Left colon (tissue), 2 donors: ENCODE measurements around the gene STAG2. TPM values are rescaled to one million over a fixed set of nuclear protein-coding genes. Genes with fewer than 3 reads are reported as not detected.
"Not testable (repeated sequence)": the region's sequence is repeated elsewhere in the genome, so short reads cannot be mapped to it uniquely, and the experiment has no call there.

Experiments
- ATAC-seq: fragments of 200-7000 bp; cut with Tn5 transposase; one replicate; pipeline ENCODE4 v1.9.1; 2020; ENCODE audit warnings: mild to moderate bottlenecking, moderate library complexity
- DNase-seq, 2 donors: peaks; one replicate each; pipeline ENCODE4 v3.0.0-alpha.2; 2020
- intact Hi-C, 2 donors: fragments of 100-400 bp; cut with DNase I in 1 of 2; cut with micrococcal nuclease in 1 of 2; formaldehyde crosslinking; loops; one replicate each; pipeline versions ENCODE4 v1.11.2 to v1.14.0; 2022; cut with DNase I, micrococcal nuclease
- total RNA-seq, 2 donors: library from RNA; stranded (reverse); fragmentation: NEBNext Ultra II Directional; extraction: Animal tissue kit (Norgen Biotek cat#: 25700); gene quantifications; one replicate each; pipeline ENCODE4 v1.2.1, GENCODE V29; 2021
- donor health status: DM: no; HTN: no; CAD: no.
- donor health status: DM: yes; HTN: yes; CAD: no.

The STAG2 gene
- total RNA-seq, 2 donors from 2014 or later: 58.8 to 66.8 TPM

DNA sequence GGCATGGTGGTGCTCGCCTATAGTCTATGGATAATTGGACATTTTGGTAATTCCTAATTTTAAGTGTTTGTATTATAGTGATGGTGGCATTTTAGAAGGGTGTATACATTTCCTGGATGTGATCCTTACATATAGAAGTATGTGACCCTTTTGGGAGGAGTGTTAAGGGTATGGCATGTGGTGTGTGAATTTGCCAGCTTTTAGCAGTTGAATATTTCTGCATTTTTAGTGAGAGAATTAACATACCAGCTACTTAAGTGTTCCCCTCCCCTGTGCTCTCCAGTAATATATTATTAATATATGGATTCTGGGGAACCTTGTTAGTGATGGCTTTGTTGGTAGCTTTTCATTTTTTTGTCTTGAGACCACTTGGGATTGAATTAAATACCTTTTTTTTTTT is 55.3 kb downstream of the STAG2 start:
- no peak for ATAC-seq
- DNase-seq: no peak
- intact Hi-C loops: no loop called here

DNA sequence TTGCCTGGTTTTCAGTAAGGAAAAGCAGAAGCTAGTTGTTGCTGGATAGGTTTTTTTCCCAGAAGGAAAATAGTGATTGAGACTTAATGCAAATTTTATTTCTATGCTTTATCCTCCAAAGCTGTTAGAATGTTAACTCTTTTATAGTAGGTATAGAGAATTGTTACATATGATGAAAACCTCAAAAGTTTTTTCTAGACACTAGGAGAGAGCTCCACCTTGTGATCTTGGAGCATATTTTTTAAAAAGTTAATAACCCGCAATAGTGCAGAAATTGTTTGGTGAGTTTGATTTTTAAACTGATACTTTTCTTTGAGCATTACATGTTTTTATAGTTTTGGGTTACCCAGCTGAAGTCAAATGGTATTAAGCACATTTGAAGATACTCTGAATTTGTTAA is 56.5 kb downstream of the STAG2 start:
- intact Hi-C loops: no loop called here
- DNase-seq: no peak

DNA sequence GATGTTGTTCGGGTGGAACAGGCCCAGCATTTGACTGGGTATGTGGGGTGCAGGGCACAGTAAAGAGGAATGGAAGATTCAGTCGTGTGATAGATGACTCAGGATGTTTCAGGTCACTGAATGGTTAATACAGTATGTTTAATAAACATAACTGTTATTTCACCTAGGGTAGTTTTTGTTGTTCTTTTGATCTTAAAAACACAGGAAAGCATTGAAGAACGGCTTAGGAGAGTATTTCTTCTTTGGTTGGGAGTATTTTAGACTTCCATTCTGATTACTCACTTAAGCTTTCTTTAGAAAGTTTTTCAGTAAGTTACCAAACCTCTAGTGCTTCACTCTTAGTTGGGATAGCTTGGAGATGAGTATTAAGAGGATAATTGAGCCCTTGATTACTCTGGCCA is 62.3 kb downstream of the STAG2 start:
- intact Hi-C loops: no loop called here
- ATAC-seq (no peak), DNase-seq (no peak)

More for the DNA sequence above, 56.5 kb downstream of the STAG2 start:
- no peak for ATAC-seq

DNA sequence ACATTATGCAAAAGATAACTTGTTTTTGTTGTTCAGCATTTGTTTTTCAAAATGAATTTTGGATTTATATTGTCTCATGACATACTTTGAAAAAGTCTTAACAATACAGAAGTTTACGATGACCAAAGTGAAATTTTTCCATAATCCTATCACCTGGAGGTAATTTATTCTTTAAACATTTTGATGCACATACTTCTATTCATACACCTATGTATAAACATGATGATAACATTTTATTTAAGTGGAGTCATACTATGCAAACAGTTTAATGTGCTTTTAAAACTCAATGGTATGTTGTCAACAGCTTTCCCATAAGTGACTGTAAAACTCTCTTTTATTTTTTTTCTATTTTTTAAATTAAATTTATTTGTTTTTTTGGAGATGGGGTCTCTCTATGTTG is 65.0 kb downstream of the STAG2 start:
- ATAC-seq: no peak
- intact Hi-C loops: no loop called here
- DNase-seq: no peak

DNA sequence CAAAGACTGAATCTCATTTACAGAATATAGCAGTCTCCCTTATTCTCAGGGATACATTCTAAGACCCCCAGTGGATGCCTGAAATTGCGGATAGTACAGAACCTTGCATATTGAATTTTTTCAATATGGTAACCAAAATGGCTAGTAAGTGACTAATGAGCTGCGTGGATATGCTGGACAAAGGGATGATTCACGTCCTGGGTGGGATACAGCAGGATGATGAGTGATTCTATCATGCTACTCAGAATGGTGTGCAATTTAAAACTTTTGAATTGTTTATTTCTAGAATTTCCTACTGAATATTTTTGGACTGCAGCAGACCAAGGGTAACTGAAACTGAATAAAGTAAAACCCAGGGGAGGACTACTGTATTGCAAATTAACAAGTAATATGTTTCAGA is 66.7 kb downstream of the STAG2 start:
- ATAC-seq: no peak
- intact Hi-C loops: no loop called here
- no peak for DNase-seq

DNA sequence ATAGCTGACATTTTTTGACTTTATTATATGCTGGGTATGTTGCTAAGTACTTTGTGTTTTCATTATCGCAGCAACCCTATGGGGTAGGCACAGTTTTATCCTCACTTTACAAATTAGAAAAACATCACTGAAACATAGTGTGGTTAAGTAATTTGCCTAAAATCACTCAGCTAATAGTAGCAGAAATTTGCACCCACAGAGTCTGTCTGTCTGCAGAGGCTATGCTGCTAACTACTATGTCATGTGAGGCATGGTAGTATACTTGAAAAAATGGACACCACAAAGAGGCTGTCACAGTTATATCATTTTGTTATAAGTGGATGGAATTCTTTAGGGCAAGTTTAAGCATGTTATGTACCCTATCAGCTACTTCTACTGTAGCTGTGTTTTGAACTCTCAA is 69.0 kb downstream of the STAG2 start:
- ATAC-seq: no peak
- intact Hi-C loops: no loop called here
- DNase-seq: no peak

DNA sequence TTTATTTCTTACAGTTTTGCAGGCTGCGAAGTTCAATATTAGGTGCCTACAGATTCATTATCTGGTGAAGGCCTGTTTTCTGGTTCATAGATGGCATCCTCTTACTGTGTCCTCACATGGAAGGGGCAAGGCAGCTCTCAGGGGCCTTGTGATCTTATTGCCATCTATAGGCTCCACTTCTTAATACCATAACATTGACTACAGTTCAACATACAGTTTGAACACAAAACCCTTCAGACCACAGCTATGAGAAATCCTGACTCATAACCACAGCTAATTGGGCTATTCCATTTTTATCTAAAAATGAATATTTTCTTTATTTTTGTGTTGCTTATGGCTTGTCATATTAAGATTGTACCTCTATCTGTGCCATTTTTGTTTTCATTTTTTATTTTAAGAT is 72.3 kb downstream of the STAG2 start:
- intact Hi-C loops: no loop called here
- ATAC-seq (no peak), DNase-seq (no peak)

DNA sequence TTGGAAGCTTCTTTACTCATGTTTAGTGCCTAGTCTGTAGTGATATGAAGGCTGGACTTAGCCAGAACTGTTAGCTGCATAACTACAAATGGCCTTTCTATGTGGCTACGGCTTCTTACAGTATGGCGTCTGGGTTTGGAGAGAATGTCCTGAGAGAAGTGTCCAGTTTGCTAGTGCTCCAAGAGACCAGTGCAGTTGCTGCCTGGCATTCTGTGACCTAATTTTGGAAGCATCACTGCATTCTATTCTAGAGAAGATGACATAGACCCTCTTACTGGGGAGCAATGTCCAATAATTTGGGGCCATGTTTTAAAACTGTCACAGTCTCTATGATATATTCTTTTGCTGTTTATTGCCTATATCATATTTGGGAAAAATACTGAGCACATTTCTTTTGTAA is 74.2 kb downstream of the STAG2 start:
- DNase-seq: no peak
- intact Hi-C loops: no loop called here
- no peak for ATAC-seq

DNA sequence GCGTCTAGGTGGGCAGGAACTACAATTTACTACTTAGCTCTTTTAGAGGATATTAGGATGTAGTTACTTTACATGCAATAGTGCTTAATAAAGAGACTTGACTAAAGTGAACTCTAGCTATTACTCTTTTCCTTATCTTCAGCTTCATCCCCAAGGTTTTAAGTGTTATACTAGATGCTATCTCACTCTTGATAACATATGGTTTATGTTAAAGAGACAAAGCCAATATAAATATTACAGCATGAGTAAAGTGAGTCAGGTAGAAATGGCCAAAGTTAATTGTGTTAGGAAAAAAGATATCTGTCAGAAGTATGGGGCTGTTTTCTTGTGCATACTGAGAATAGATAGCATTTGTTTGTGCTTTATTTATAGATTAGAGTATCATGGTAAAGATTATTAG is 80.5 kb downstream of the STAG2 start:
- no peak for ATAC-seq
- intact Hi-C loops: no loop called here
- DNase-seq: no peak

DNA sequence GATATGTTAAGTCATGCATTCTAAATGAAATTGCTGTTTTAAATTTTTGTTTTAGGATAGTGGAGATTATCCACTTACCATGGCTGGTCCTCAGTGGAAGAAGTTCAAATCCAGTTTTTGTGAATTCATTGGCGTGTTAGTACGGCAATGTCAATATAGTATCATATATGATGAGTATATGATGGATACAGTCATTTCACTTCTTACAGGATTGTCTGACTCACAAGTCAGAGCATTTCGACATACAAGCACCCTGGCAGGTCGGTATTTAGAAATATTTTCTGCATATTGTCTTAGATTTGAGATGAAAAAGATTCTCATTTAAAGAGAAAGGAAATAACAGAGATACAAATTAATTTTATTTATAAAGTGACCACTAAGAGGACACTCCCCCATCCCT is 83.6 kb downstream of the STAG2 start:
- DNase-seq (no peak), ATAC-seq (no peak)
- intact Hi-C loops: no loop called here

DNA sequence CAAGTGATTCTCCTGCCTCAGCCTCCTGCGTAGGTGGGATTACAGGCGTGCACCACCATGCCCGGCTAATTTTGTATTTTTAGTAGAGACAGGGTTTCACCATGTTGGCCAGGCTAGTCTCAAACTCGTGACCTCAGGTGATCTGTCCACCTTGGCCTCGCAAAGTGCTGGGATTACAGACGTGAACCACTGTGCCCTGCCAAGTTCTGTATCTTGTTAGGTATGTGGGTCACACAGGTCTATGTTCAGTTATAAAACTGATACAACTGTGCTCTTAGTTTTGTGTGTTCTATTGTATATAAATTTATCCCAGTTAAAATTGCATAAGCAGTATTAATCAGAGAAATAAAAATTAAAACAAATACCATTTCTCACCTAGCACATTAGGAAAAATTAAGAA is 122.9 kb downstream of the STAG2 start:
- DNase-seq, intact Hi-C loops, ATAC-seq: not testable (repeated sequence)

DNA sequence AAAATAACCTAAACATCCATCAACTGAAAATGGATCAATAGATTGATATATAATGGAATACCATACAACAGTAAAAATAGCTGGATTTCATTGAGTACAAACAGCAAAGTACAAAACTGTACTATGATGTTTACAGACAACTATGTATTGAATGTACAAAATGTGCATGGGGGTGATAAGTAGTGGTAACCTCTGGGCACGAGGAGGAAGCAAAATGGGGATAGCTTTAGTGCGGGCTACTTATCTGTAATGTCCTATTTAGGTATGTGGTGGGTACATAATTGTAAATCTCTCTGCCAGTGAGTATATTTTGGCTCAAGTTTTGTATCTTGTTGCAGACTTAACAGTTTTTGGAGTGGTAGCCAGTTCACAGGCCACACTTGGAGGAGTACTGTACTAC is 123.6 kb downstream of the STAG2 start:
- ATAC-seq: no peak
- no peak for DNase-seq
- intact Hi-C loops: no loop called here

DNA sequence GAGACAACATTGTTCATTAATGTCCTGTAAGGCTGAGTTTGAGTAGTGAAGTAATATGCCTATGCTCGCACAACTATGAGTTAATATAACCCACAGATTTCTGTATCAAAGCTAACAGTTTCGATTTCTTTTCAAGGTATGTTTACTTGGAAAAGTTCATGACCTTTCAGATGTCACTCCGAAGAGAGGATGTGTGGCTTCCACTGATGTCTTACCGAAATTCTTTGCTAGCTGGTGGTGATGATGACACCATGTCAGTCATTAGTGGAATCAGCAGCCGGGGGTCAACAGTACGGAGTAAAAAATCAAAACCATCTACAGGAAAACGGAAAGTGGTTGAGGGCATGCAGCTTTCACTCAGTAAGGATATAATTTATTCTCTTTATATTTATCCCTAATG is 124.9 kb downstream of the STAG2 start:
- ATAC-seq (no peak), DNase-seq (no peak)
- intact Hi-C loops: no loop called here

DNA sequence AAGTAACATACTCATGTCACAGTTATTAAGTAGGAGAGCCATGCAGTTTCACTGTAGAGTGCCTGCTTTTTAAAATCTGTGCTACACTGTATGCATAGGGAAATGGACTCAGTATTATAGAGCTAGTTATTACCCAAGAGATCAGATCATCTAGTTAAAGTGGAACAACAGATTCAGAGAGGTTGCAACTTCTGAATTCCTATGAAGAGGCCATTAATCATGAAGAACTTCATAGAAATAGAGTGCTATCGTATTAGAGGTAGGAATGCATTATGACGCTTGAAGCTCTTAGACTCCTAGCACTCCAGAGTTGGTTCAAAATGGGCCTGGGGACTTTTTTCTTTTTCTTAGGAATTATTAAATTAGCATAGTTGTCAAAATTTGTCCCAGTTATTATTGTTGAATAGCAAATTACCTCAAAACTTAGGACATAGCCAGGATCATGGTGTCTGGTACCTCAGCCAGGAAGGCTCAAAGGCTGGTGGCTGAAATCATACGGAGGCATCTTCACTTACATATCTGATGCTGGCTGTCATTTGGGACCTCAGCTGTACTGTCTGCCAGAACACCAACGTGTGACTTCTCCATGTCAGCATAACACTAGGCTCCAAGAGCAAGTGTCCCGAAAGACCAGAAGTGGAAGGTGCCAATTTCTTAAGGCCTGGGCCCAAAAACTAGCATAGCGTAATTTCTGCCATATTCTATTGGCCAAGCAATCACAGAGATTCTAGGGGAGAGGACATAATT is 125.7 kb downstream of the STAG2 start:
- ATAC-seq (no peak), DNase-seq (no peak)
- intact Hi-C loops: no loop called here

DNA sequence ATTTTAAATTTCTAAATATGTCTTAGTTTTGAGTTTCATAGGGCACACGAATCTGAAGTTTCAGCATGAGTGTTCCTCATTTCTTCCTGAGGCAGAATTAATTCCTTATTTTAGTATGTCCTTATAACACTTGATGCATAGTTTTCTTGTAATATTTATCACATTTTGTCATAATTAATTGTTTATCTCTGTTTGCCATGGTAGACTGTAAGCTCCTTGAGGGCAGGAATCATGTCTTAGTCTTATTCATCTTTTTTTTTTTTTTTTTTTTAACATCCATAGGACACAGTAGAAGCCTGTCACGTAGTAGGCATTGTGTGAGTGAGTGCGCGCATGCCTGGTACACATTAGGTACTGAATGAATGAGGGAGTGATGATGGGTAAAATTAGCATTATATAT is 131.7 kb downstream of the STAG2 start:
- DNase-seq (no peak), ATAC-seq (no peak)
- intact Hi-C loops: no loop called here

DNA sequence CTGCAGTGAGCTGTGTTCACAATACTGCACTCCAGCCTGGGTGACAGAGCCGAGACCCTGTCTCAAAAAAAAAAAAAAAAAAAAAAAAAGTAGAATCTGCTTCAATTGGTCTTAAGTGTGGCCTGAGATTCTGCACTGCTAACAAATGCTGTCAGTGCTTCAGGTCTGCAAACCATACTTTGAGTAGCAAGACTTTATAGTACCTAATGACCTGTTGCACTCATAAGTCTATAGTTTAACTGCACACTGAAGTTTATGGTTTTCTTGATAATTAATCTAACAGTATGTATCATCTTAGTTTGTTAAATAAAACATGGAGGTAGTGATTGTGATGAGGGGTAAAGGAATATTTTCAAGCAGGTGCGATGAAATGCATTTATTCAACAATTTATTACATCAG is 135.6 kb downstream of the STAG2 start:
- ATAC-seq: no peak
- no peak for DNase-seq

DNA sequence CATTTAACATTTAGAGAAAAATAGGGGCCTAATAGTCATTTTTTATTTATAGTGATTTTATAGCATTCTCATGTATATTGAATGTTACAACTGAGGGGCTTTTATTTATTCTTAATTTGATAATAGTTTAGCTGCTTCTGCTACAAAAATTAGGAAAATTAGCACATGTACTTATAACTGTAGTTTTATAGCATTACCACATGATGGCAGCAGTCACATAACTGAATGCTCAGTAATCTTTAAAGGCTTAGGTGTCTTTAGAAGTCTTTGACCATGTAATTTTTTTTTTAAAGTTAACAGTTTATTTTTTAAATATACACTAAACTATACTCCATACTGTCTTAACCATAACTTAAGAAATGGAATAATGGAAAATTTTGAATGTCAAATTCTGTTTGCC is 136.6 kb downstream of the STAG2 start:
- DNase-seq: no peak
- ATAC-seq: peak; percentile 42
- intact Hi-C loops: no loop called here

More for the DNA sequence above, 135.6 kb downstream of the STAG2 start:
- intact Hi-C loops: no loop called here

DNA sequence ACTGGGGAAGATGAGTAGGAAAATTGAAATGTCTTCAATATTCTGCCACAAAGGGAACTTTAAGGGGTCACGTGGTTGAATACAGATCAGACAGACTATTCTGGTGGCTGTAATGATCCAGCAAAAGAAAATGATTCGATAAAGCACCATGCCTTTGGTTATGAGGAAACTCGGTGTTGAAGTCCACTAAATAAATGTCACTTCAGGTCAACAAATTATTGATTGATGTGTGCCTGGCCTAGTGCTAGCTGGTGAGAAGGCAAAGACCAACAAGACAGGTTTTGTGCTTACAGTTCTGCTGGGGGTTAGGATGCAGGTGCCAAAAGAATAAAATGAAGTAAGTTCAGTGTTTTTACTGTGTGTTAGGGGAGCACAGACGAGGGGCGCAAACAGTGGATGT is 142.5 kb downstream of the STAG2 start:
- intact Hi-C loops: no loop called here
- ATAC-seq: no peak
- no peak for DNase-seq

DNA sequence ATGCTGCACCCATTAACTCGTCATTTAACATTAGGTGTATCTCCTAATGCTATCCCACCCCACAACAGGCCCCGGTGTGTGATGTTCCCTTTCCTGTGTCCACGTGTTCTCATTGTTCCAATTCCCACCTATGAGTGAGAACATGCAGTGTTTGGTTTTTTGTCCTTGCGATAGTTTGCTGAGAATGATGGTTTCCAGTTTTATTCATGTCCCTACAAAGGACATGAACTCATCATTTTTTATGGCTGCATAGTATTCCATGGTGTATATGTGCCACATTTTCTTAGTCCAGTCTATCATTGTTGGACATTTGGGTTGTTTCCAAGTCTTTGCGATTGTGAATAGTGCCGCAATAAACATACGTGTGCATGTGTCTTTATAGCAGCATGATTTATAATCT is 143.0 kb downstream of the STAG2 start:
- ATAC-seq, DNase-seq, intact Hi-C loops: not testable (repeated sequence)

DNA sequence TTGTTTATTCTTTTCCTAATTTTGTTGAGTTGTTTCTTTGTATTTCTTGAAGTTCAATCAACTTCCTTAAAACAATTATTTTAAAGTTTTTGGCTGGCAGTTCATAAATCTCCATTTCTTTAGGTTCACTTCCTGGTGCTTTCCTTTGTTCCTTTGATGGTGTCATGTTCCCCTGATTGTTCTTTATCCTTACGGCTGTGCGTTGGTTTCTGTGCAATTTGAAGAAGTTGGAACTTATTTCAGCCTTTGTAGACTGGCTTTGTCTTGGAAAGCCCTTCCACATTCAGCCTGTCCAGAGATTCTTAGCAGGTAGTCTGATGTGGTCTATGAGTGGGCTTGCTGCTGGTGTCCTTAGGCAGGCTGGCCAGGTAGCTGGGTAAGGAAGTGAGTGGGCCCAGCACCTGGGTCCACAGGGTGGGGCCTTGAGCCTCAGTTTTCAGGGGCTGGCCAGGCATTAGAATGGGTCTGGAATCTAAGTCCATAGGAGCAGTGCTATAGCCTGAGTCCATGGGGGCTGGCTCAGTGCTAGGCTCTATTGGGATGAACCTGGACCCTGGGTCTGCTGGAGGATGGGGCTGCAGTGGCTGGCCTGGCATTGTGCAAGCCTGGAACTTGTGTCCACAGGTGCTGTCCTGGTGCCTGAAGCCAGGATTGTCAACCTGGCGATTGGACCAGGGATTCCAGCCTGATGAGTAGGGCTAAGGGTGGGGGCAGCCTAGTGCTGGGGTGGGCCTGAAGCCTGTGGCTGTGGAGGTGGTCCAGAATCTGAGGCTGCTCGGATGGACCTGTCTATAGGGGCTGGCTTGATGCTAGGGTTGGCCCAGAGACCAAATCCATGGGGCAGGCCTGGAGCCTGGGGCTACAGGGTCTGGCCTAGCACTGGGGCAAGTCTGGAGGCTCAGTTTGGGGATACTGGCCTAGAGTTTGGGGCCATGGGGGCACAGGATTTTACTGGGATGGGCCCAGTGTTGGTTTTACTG is 152.4 kb downstream of the STAG2 start:
- no peak for DNase-seq
- intact Hi-C loops: no loop called here
- no peak for ATAC-seq
